HepG2 (cell line): ENCODE data around the gene PPP2R5E. TPM values are rescaled to one million over a fixed set of nuclear protein-coding genes. Genes with fewer than 3 reads are reported as not detected.

ENCODE experiments used
- ATF7-NPFF ChIP-seq: sonication (generic); formaldehyde crosslinking; IDR thresholded peaks from 2 replicates; pipeline ENCODE4 v1.8.1; 2023; ENCODE audit warnings: mild to moderate bottlenecking, low read depth, missing genetic modification reagents, moderate library complexity
- BATF2 ChIP-seq: sonication (generic); formaldehyde crosslinking; IDR thresholded peaks from 2 replicates; pipeline ENCODE4 v1.8.0; 2022; ENCODE audit warnings: mild to moderate bottlenecking, missing genetic modification reagents, moderate library complexity
- DZIP1 ChIP-seq: sonication (generic); formaldehyde crosslinking; IDR thresholded peaks from 2 replicates; pipeline ENCODE4 v1.5.0; 2020; ENCODE audit warnings: mild to moderate bottlenecking, missing genetic modification reagents
- EZH2 ChIP-seq: conservative IDR thresholded peaks from 2 replicates; pipeline ENCODE4 v1.6.1; 2012; ENCODE audit warnings: mild to moderate bottlenecking, low read depth, low read length, moderate library complexity
- HNF4A ChIP-seq: sonication (generic); formaldehyde crosslinking; IDR thresholded peaks from 2 replicates; pipeline ENCODE4 v1.4.0; 2020; ENCODE audit warnings: missing genetic modification reagents
- HNF4G ChIP-seq, 2 experiments: sonication (generic) in 1 of 2; formaldehyde crosslinking in 1 of 2; IDR thresholded peaks; 2 replicates each; pipeline versions ENCODE4 v1.4.0 to v1.6.1; 2011 to 2020; ENCODE audit warnings: borderline replicate concordance in 2 of 2, low read depth in 2 of 2, mild to moderate bottlenecking in 2 of 2, low read length in 1 of 2, missing genetic modification reagents in 1 of 2, moderate library complexity in 1 of 2
- KDM4B ChIP-seq: sonication (generic); formaldehyde crosslinking; IDR thresholded peaks from 2 replicates; pipeline ENCODE4 v1.4.0; 2020; ENCODE audit warnings: missing genetic modification reagents
- PBX3 ChIP-seq: sonication (generic); formaldehyde crosslinking; IDR thresholded peaks from 2 replicates; pipeline ENCODE4 v1.8.1; 2023; ENCODE audit warnings: missing genetic modification reagents, inconsistent platforms, borderline replicate concordance
- PHF20 ChIP-seq: sonication (generic); formaldehyde crosslinking; IDR thresholded peaks from 2 replicates; pipeline ENCODE4 v1.5.0; 2020; ENCODE audit warnings: mild to moderate bottlenecking, missing genetic modification reagents
- SRY ChIP-seq: sonication (generic); formaldehyde crosslinking; IDR thresholded peaks from 2 replicates; pipeline ENCODE4 v1.8.0; 2022; ENCODE audit warnings: mild to moderate bottlenecking, missing genetic modification reagents
- TARDBP ChIP-seq: sonication (generic); formaldehyde crosslinking; IDR thresholded peaks from 2 replicates; pipeline ENCODE4 v1.8.0; 2022; ENCODE audit warnings: mild to moderate bottlenecking, missing genetic modification reagents
- YEATS4 ChIP-seq: sonication (generic); formaldehyde crosslinking; IDR thresholded peaks from 2 replicates; pipeline ENCODE4 v1.4.0; 2020; ENCODE audit warnings: missing genetic modification reagents, borderline replicate concordance
- ZBTB37 ChIP-seq: sonication (generic); formaldehyde crosslinking; IDR thresholded peaks from 2 replicates; pipeline ENCODE4 v1.4.0; 2020; ENCODE audit warnings: mild to moderate bottlenecking, missing genetic modification reagents
- ZFP91 ChIP-seq: sonication (generic); formaldehyde crosslinking; IDR thresholded peaks from 2 replicates; pipeline ENCODE4 v1.9.0; 2022; ENCODE audit warnings: missing genetic modification reagents, mild to moderate bottlenecking, borderline replicate concordance
- ZMYM3 ChIP-seq: sonication (generic); formaldehyde crosslinking; IDR thresholded peaks from 2 replicates; pipeline ENCODE4 v1.5.1; 2020; ENCODE audit warnings: mild to moderate bottlenecking, missing genetic modification reagents
- ZNF274 ChIP-seq: sonication (generic); formaldehyde crosslinking; IDR thresholded peaks from 2 replicates; pipeline ENCODE4 v1.5.1; 2020; ENCODE audit warnings: mild to moderate bottlenecking, missing genetic modification reagents
- ZNF292 ChIP-seq: sonication (generic); formaldehyde crosslinking; IDR thresholded peaks from 2 replicates; pipeline ENCODE4 v1.8.1; 2022; ENCODE audit warnings: mild to moderate bottlenecking, low read depth, missing genetic modification reagents, borderline replicate concordance
- ZNF337 ChIP-seq: sonication (generic); formaldehyde crosslinking; IDR thresholded peaks from 2 replicates; pipeline ENCODE4 v1.5.1; 2020; ENCODE audit warnings: missing genetic modification reagents, low read depth, mild to moderate bottlenecking, borderline replicate concordance
- ZNF619 ChIP-seq: sonication (generic); formaldehyde crosslinking; IDR thresholded peaks from 2 replicates; pipeline ENCODE4 v1.4.0; 2020; ENCODE audit warnings: mild to moderate bottlenecking, missing genetic modification reagents
- ZNF83 ChIP-seq: sonication (generic); formaldehyde crosslinking; IDR thresholded peaks from 2 replicates; pipeline ENCODE4 v1.4.0; 2020; ENCODE audit warnings: missing genetic modification reagents, mild to moderate bottlenecking, borderline replicate concordance
- polyA plus RNA-seq, 8 experiments: library from polyadenylated mRNA; depleted of rRNA in 3 of 8; stranded (reverse) in 7 of 8; unstranded in 1 of 8; fragments of >200 nt; fragmentation: Illumina TruSeq in 4 of 8; extraction: Trizol in 4 of 8; gene quantifications; 2 replicates each; pipeline versions ENCODE4 v1.2.1 to v1.2.3, GENCODE V29; 2011 to 2016; ENCODE audit warnings: low read depth in 4 of 8, missing spikeins in 1 of 8, mixed read lengths in 1 of 8; ENCODE audit not compliant: insufficient read depth in 1 of 8
- total RNA-seq, 5 experiments: library from RNA; depleted of rRNA; stranded (reverse); fragments of >200 nt; fragmentation: Illumina TruSeq; extraction: Trizol; gene quantifications; 2 replicates each; pipeline ENCODE4 v1.2.3, GENCODE V29; 2016; ENCODE audit warnings: low read depth in 1 of 5

Gene PPP2R5E
- total and polyA plus RNA-seq, 2 of the 13 experiments (the other 11 are each of a cell fraction or from before 2014, with no cell fraction given), result 8.9 to 11.0 TPM

GRCh38 chr14:63543000-63543825 is at the start of gene PPP2R5E (continued):
- no peak for TF ChIP-seq BATF2 (CRISPR knock-in tag)
- no peak for TF ChIP-seq EZH2
- TF ChIP-seq SRY (CRISPR knock-in tag), result peak; percentile 62; the same call in 1 of the 2 replicates
- 0 out of 2 replicates have a peak, but pooled peaks have one; percentile 12 for TF ChIP-seq ZNF274 (CRISPR knock-in tag)
- TF ChIP-seq KDM4B, result peak; percentile 51; the same call in 1 of the 2 replicates
- TF ChIP-seq ZNF292 (CRISPR knock-in tag), result peak; percentile 37
- no peak for TF ChIP-seq DZIP1 (CRISPR knock-in tag)
- TF ChIP-seq ZNF83 (CRISPR knock-in tag), result no peak
- TF ChIP-seq YEATS4, result peak; percentile 86; the same call in 1 of the 2 replicates
- TF ChIP-seq HNF4G (IDR thresholded peaks at IDR 0.05; ENCODE audit: borderline replicate concordance, low read depth, low read length), result no peak
- TF ChIP-seq HNF4G (CRISPR knock-in tag; IDR thresholded peaks at IDR 0.05; ENCODE audit: borderline replicate concordance, low read depth), result no peak
- peak; percentile 90 for TF ChIP-seq PHF20 (CRISPR knock-in tag)
- 0 out of 2 replicates have a peak, but pooled peaks have one; percentile 40 for TF ChIP-seq ZBTB37 (CRISPR knock-in tag)
- TF ChIP-seq ATF7-NPFF, result 0 out of 2 replicates have a peak, but pooled peaks have one; percentile 13
- peak; percentile 75; the same call in 1 of the 2 replicates for TF ChIP-seq ZFP91 (CRISPR knock-in tag)
- peak; percentile 7 for TF ChIP-seq HNF4A (CRISPR knock-in tag)
- TF ChIP-seq PBX3 (CRISPR knock-in tag), result no peak
- peak; percentile 84 for TF ChIP-seq TARDBP (CRISPR knock-in tag)
- no peak for TF ChIP-seq ZMYM3 (CRISPR knock-in tag)
- no peak for TF ChIP-seq ZNF619 (CRISPR knock-in tag)
- no peak for TF ChIP-seq ZNF337 (CRISPR knock-in tag)
